GM18951 (cell line): ENCODE data around the gene BCAR1.
"Not testable (repeated sequence)": the region's sequence is repeated elsewhere in the genome, so short reads cannot be mapped to it uniquely, and the experiment has no call there.

Experiments
- POLR2A ChIP-seq: IDR thresholded peaks from 4 replicates; pipeline ENCODE4 v1.6.1; 2011; ENCODE audit warnings: mild to moderate bottlenecking; ENCODE audit not compliant: insufficient read length, insufficient read depth; ENCODE audit errors: extremely low read depth
- in situ Hi-C: fragments of 300-500 bp; cut with MboI; formaldehyde crosslinking; loops from one replicate; pipeline ENCODE4 v1.12.0; 2022; ENCODE audit warnings: low sequenced_read_pairs, mixed read lengths, inconsistent platforms; ENCODE audit not compliant: unreplicated experiment

Gene BCAR1

GRCh38 chr16:75280331-75280804 is 28.9 kb upstream of the BCAR1 start:
- in situ Hi-C loops = no loop called here
- TF ChIP-seq POLR2A = no peak

GRCh38 chr16:75279305-75279704 is 27.9 kb upstream of the BCAR1 start:
- TF ChIP-seq POLR2A = no peak
- in situ Hi-C loops = no loop called here

- no peak for TF ChIP-seq POLR2A
- in situ Hi-C loops = no loop called here
These were observed 21.9 kb upstream of the BCAR1 start for GRCh38 chr16:75273054-75273925.

GRCh38 chr16:75272629-75273028 is 21.2 kb upstream of the BCAR1 start:
- in situ Hi-C loops = not testable (repeated sequence)

GRCh38 chr16:75272097-75272551 is 20.7 kb upstream of the BCAR1 start:
- no peak for TF ChIP-seq POLR2A
- in situ Hi-C loops = no loop called here

- TF ChIP-seq POLR2A = no peak
- in situ Hi-C loops = no loop called here
These were observed 20.1 kb upstream of the BCAR1 start for GRCh38 chr16:75271441-75272096.

GRCh38 chr16:75269358-75269757 is 17.9 kb upstream of the BCAR1 start:
- in situ Hi-C loops = not testable (repeated sequence)

GRCh38 chr16:75267631-75268264 is 16.3 kb upstream of the BCAR1 start:
- TF ChIP-seq POLR2A = no peak
- in situ Hi-C loops = no loop called here

- TF ChIP-seq POLR2A = no peak
- in situ Hi-C loops = no loop called here
These were observed 15.6 kb upstream of the BCAR1 start for GRCh38 chr16:75266738-75267630.

GRCh38 chr16:75265911-75266701 is 14.7 kb upstream of the BCAR1 start:
- in situ Hi-C loops = no loop called here
- TF ChIP-seq POLR2A = peak; percentile 63

GRCh38 chr16:75264999-75265910 is 13.8 kb upstream of the BCAR1 start:
- in situ Hi-C loops = no loop called here
- TF ChIP-seq POLR2A = no peak

- in situ Hi-C loops = no loop called here
- TF ChIP-seq POLR2A = no peak
These were observed 13.1 kb upstream of the BCAR1 start for GRCh38 chr16:75264457-75264998.
